ENCODE measurements around the gene LIPT1.
A peak's percentile ranks its signal among the peaks of the same experiment; 100 is the strongest.

Gene LIPT1

GRCh38 chr2:99153921-99154604 is 704 bp upstream of the LIPT1 start:
- Histone ChIP-seq H3K27ac (ENCODE audit: low read depth, low read length) (peak overlapping the region; percentile 75), H3K79me2 (ENCODE audit: insufficient read depth, low read length) (peaks cover 41% of the 10 kb centered on the region; the same call in 1 of the 2 replicates), H3K4me2 (ENCODE audit: low read depth, low read length, poor library complexity, severe bottlenecking) (peak overlapping the region; percentile 93), H3K9me3 (ENCODE audit: insufficient read depth, low read length) (no peaks in the 10 kb centered on the region), H3K9ac (ENCODE audit: low read length) (peak overlapping the region; percentile 76), H3F3A (ENCODE audit: insufficient read depth) (0 out of 2 replicates have a peak, but pooled peaks cover 6% of the 10 kb centered on the region), H4K20me1 (ENCODE audit: low read depth, low read length) (no peaks in the 10 kb centered on the region), H3K36me3 (ENCODE audit: low read length) (no peaks in the 10 kb centered on the region), H2AFZ (ENCODE audit: low read depth, low read length, severe bottlenecking) (peak overlapping the region; percentile 95), H3K27me3 (ENCODE audit: low read length) (no peaks in the 10 kb centered on the region), H3K4me3 (ENCODE audit: insufficient read depth, low read length, poor library complexity, severe bottlenecking) (peak overlapping the region; percentile 91), H3K9me2 (replicated peaks; ENCODE audit: insufficient read depth, low read length) (no peaks in the 10 kb centered on the region)
- TF ChIP-seq EZH2phosphoT487 (conservative IDR thresholded peaks at IDR 0.05; ENCODE audit: low read length) (no peak), CTCF (IDR thresholded peaks at IDR 0.05; ENCODE audit: insufficient read depth, low read length, poor library complexity, severe bottlenecking) (no peak)

- Histone ChIP-seq H3K27me3 (ENCODE audit: low read length) (no peaks in the 10 kb centered on the region), H3K79me2 (ENCODE audit: insufficient read depth, low read length) (peaks cover 36% of the 10 kb centered on the region; the same call in 1 of the 2 replicates), H3K9ac (ENCODE audit: low read length) (no peak overlapping the region), H2AFZ (ENCODE audit: low read depth, low read length, severe bottlenecking) (no peak overlapping the region), H3K27ac (ENCODE audit: low read depth, low read length) (no peak overlapping the region), H3K4me3 (ENCODE audit: insufficient read depth, low read length, poor library complexity, severe bottlenecking) (no peak overlapping the region), H3K9me3 (ENCODE audit: insufficient read depth, low read length) (no peaks in the 10 kb centered on the region), H3K4me2 (ENCODE audit: low read depth, low read length, poor library complexity, severe bottlenecking) (peak overlapping the region; percentile 9), H3K9me2 (replicated peaks; ENCODE audit: insufficient read depth, low read length) (no peaks in the 10 kb centered on the region), H4K20me1 (ENCODE audit: low read depth, low read length) (no peaks in the 10 kb centered on the region), H3F3A (ENCODE audit: insufficient read depth) (0 out of 2 replicates have a peak, but pooled peaks cover 4% of the 10 kb centered on the region), H3K36me3 (ENCODE audit: low read length) (no peaks in the 10 kb centered on the region)
- TF ChIP-seq CTCF (IDR thresholded peaks at IDR 0.05; ENCODE audit: insufficient read depth, low read length, poor library complexity, severe bottlenecking) (no peak), EZH2phosphoT487 (conservative IDR thresholded peaks at IDR 0.05; ENCODE audit: low read length) (no peak)
Observed at GRCh38 chr2:99156891-99157290, 2.1 kb downstream of the LIPT1 start.

GRCh38 chr2:99158599-99158998 is 3.8 kb downstream of the LIPT1 start:
- no peak for TF ChIP-seq EZH2phosphoT487 (conservative IDR thresholded peaks at IDR 0.05; ENCODE audit: low read length)
- H3K9ac ChIP-seq (ENCODE audit: low read length) = no peak overlapping the region
- no peaks in the 10 kb centered on the region for H3K9me2 ChIP-seq (replicated peaks; ENCODE audit: insufficient read depth, low read length)
- no peaks in the 10 kb centered on the region for H3K27me3 ChIP-seq (ENCODE audit: low read length)
- H3K9me3 ChIP-seq (ENCODE audit: insufficient read depth, low read length) = no peaks in the 10 kb centered on the region
- no peaks in the 10 kb centered on the region for H3K36me3 ChIP-seq (ENCODE audit: low read length)
- no peak overlapping the region for H3K4me3 ChIP-seq (ENCODE audit: insufficient read depth, low read length, poor library complexity, severe bottlenecking)
- 0 out of 2 replicates have a peak, but pooled peaks cover 4% of the 10 kb centered on the region for H3F3A ChIP-seq (ENCODE audit: insufficient read depth)
- no peak overlapping the region for H3K4me2 ChIP-seq (ENCODE audit: low read depth, low read length, poor library complexity, severe bottlenecking)
- H4K20me1 ChIP-seq (ENCODE audit: low read depth, low read length) = no peaks in the 10 kb centered on the region
- peaks cover 20% of the 10 kb centered on the region; the same call in 1 of the 2 replicates for H3K79me2 ChIP-seq (ENCODE audit: insufficient read depth, low read length)
- H2AFZ ChIP-seq (ENCODE audit: low read depth, low read length, severe bottlenecking) = no peak overlapping the region
- no peak overlapping the region for H3K27ac ChIP-seq (ENCODE audit: low read depth, low read length)

GRCh38 chr2:99159594-99159993 is 4.8 kb downstream of the LIPT1 start:
- H2AFZ ChIP-seq (ENCODE audit: low read depth, low read length, severe bottlenecking) = no peak overlapping the region
- H3K27ac ChIP-seq (ENCODE audit: low read depth, low read length) = no peak overlapping the region
- TF ChIP-seq CTCF (IDR thresholded peaks at IDR 0.05; ENCODE audit: insufficient read depth, low read length, poor library complexity, severe bottlenecking) (no peak), EZH2phosphoT487 (conservative IDR thresholded peaks at IDR 0.05; ENCODE audit: low read length) (no peak)
- no peaks in the 10 kb centered on the region for H3K9me3 ChIP-seq (ENCODE audit: insufficient read depth, low read length)
- H3K9ac ChIP-seq (ENCODE audit: low read length) = no peak overlapping the region
- no peaks in the 10 kb centered on the region for H3K9me2 ChIP-seq (replicated peaks; ENCODE audit: insufficient read depth, low read length)
- no peaks in the 10 kb centered on the region for H3K36me3 ChIP-seq (ENCODE audit: low read length)
- H3K27me3 ChIP-seq (ENCODE audit: low read length) = no peaks in the 10 kb centered on the region
- peaks cover 10% of the 10 kb centered on the region; the same call in 1 of the 2 replicates for H3K79me2 ChIP-seq (ENCODE audit: insufficient read depth, low read length)
- no peaks in the 10 kb centered on the region for H4K20me1 ChIP-seq (ENCODE audit: low read depth, low read length)
- H3K4me3 ChIP-seq (ENCODE audit: insufficient read depth, low read length, poor library complexity, severe bottlenecking) = no peak overlapping the region
- 0 out of 2 replicates have a peak, but pooled peaks cover 4% of the 10 kb centered on the region for H3F3A ChIP-seq (ENCODE audit: insufficient read depth)
- H3K4me2 ChIP-seq (ENCODE audit: low read depth, low read length, poor library complexity, severe bottlenecking) = no peak overlapping the region
